Dendritic cell treated with granulocyte-macrophage colony-stimulating factor and Interleukin-4, amounts not matched to agents 40 ng/mL and 50 ng/mL, for 4 days (primary cell): Measurements from ENCODE around the gene TMEM163.
A peak's percentile ranks its signal among the peaks of the same experiment; 100 is the strongest.

Source experiments
- H3K27ac Mint-ChIP-seq: one replicate; pipeline ENCODE4 v1.8.0; 2022; ENCODE audit warnings: mild to moderate bottlenecking, mixed read lengths
- H3K27me3 Mint-ChIP-seq: one replicate; pipeline ENCODE4 v1.8.0; 2022; ENCODE audit warnings: mild to moderate bottlenecking, mixed read lengths
- H3K36me3 Mint-ChIP-seq: one replicate; pipeline ENCODE4 v1.8.0; 2022; ENCODE audit warnings: low read depth, mixed read lengths
- H3K4me1 Mint-ChIP-seq: one replicate; pipeline ENCODE4 v1.8.0; 2022; ENCODE audit warnings: low read depth, mixed read lengths
- H3K4me3 Mint-ChIP-seq: one replicate; pipeline ENCODE4 v1.8.0; 2022; ENCODE audit warnings: mild to moderate bottlenecking, moderate library complexity, mixed read lengths
- H3K9me3 Mint-ChIP-seq: one replicate; pipeline ENCODE4 v1.8.0; 2022; ENCODE audit warnings: mixed read lengths
- intact Hi-C: fragments of 100-400 bp; cut with micrococcal nuclease; formaldehyde crosslinking; loops from one replicate; pipeline ENCODE4 v1.15.0; 2022

TMEM163 gene

DNA sequence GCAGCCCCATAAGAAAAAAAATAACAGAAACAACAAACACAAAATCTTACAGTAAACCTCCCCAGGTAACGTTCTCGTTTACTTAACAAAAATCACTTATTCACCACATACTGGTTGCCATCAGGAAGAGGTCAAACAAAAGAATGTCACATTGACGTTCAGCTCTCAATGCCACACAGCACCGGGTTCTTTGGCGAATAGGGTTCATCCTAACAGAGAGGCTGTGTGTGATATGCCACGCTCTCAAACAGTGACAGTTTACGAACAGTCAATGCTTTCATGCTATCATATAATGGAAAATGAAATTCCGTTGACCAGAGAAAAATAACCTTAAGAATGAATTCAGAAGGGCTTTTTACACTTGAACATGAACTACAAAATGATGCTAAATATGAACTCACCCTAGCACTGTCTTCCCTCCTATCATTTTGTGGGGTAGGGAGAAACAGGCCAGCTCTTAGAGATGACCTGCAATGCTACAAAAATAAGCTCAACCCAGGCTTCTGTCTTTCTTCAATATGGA, 2.0 kb downstream of the TMEM163 start:
- Mint-ChIP-seq H3K9me3 (no peaks in the 10 kb centered on the region), H3K27me3 (peaks cover 83% of the 10 kb centered on the region), H3K4me3 (no peak overlapping the region), H3K4me1 (peaks cover 45% of the 10 kb centered on the region), H3K36me3 (no peaks in the 10 kb centered on the region), H3K27ac (no peak overlapping the region)
- intact Hi-C loops = loop anchor here (10.0 kb wide), 1 partner anchor 68 kb away; no protein-coding TSS in a partner anchor

DNA sequence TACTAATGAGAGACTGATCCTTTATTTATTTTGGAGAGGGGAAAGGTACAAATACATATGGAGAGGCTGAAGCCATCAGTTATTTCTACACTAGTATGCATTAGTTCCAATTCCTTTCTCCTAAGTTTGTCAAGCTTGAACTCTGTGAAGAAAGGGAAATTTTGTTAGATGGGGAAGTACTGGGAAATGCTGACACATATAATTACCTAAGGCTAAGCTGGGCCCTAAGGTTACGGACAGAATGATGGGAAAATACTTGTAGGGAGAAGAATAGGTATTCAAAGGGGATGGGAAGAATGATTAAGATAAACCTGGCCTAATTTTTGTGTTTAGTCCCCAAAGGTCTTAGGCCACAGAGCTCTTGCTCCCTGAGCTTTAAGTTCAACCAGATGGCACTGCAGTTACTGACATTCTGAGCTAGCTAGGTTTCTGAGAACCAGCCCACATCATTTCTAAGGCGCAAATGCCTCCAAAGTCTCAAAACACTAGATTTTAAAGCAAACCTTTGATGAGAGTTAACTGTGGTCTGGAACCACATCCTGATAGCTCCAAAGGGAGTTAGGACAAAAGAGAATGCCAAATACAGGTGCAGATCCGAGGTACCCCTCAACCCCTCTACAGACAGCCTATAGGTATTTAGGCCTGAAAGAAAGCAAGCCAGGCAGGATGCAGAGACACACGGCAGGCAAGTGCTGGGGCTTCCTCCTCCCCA, 2.7 kb downstream of the TMEM163 start:
- Mint-ChIP-seq H3K36me3 (no peaks in the 10 kb centered on the region), H3K4me3 (no peak overlapping the region), H3K27ac (no peak overlapping the region), H3K27me3 (peaks cover 79% of the 10 kb centered on the region), H3K4me1 (peaks cover 45% of the 10 kb centered on the region), H3K9me3 (no peaks in the 10 kb centered on the region)
- intact Hi-C loops = loop anchor here (10.0 kb wide), 1 partner anchor 69 kb away; no protein-coding TSS in a partner anchor

DNA sequence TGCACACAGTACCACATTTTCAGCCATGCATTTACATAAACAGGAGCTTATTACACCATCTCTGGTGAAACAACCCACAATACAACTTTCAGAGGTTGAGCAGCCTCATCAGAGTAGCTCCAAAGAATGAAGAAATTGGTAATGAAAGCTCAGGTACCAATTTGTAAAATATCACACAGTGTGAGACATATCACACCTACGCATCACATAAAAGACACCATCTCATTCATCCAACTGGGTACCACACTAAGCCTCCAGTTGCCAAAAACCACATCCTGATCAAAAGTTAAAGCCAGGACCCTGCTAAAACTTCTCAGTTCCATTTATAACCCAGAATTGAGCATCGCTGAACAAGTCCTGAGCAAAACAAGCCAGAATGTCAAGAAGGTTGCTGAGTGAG, 4.6 kb downstream of the TMEM163 start:
- Mint-ChIP-seq H3K4me3 (no peak overlapping the region), H3K4me1 (peaks cover 40% of the 10 kb centered on the region), H3K9me3 (no peaks in the 10 kb centered on the region), H3K36me3 (no peaks in the 10 kb centered on the region), H3K27ac (no peak overlapping the region), H3K27me3 (peaks cover 72% of the 10 kb centered on the region)
- intact Hi-C loops = loop anchor here (10.0 kb wide), 1 partner anchor 71 kb away; no protein-coding TSS in a partner anchor

DNA sequence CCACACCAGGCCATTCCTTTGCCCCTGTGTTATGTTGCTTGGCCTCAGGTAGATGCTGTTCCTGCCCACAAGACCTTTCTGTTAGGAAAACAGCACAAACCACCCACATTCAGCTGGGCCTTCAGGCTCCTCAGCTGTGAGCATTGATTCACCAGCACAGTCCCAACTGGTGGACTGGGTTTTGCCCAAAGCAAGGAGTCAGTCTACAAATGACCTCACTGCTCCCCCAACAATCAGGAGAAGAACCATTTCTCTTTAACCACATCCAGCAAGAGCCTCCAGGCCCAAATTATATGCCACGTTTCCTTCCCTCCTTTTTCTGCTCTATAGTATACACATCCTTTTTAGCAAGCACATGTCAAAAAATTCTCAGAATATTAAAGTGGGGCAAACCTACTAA, 5.2 kb downstream of the TMEM163 start:
- Mint-ChIP-seq H3K4me1 (peaks cover 40% of the 10 kb centered on the region), H3K4me3 (no peak overlapping the region), H3K36me3 (no peaks in the 10 kb centered on the region), H3K27ac (no peak overlapping the region), H3K27me3 (peaks cover 75% of the 10 kb centered on the region), H3K9me3 (no peaks in the 10 kb centered on the region)
- intact Hi-C loops = loop anchor here (10.0 kb wide), 1 partner anchor 71 kb away; no protein-coding TSS in a partner anchor

DNA sequence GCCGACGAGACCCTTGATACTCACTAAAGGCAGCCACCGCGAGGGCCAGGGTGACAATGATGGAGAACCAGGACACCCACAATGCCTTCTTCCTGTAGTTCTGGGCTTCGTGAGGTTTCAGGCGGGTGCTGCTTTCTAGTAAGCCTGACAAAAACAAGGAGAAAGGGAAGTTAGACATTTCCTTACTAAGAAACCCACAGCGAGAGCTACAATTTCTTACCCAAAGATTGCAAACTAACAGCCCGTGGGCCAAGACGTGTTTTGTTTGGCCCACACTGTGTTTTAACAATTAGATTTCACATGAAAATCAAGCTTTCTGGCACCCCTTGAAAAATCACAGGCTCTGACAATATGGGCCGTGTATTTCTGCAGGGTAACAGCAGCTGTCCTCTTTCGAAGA, 5.6 kb downstream of the TMEM163 start:
- Mint-ChIP-seq H3K36me3 (no peaks in the 10 kb centered on the region), H3K4me3 (no peak overlapping the region), H3K9me3 (no peaks in the 10 kb centered on the region), H3K27me3 (peaks cover 74% of the 10 kb centered on the region), H3K27ac (peak overlapping the region; percentile 45), H3K4me1 (peaks cover 37% of the 10 kb centered on the region)
- intact Hi-C loops = loop anchor here (10.0 kb wide), 1 partner anchor 72 kb away; no protein-coding TSS in a partner anchor

DNA sequence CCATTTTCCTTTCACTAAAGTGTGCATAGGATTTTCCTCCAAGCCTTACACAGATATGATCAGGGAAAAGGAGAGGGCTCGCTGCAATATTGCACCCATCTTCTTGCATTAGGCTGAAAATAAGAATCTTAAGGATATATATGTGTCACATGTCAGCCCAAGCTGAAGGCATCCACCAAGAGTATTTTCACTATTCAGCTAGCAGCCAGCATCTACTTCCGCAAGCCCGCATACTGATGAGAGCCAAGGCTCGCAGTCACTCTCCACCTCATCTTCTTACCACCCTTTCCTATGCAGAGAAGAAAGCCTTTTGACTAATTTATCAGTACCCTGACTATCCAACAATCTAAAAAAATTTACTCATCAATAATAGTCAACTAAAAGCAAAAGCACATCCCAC, 6.1 kb downstream of the TMEM163 start:
- Mint-ChIP-seq H3K36me3 (no peaks in the 10 kb centered on the region), H3K27ac (peak overlapping the region; percentile 45), H3K4me3 (no peak overlapping the region), H3K27me3 (peaks cover 72% of the 10 kb centered on the region), H3K9me3 (no peaks in the 10 kb centered on the region), H3K4me1 (peaks cover 33% of the 10 kb centered on the region)
- intact Hi-C loops = loop anchor here (10.0 kb wide), 1 partner anchor 72 kb away; no protein-coding TSS in a partner anchor

DNA sequence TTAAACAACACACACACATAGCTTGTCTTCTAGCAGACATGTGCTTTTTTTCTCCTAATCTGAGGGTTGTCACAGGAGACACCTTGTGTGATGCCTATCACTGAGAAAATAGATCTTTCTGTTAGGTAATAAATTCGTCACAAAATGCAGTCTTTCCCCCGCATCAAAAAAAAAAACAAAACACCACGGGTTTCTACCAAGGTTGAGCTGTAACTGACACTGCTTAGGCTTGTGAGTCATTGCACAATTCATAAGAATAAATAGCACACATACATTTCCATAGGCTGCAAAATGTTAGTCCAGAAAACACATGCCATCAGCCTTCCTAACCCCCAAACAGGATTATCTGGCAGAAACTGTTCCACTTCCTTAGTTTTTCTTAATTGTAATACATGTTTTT, 6.5 kb downstream of the TMEM163 start:
- Mint-ChIP-seq H3K9me3 (no peaks in the 10 kb centered on the region), H3K4me3 (no peak overlapping the region), H3K27me3 (peaks cover 71% of the 10 kb centered on the region), H3K36me3 (no peaks in the 10 kb centered on the region), H3K4me1 (peaks cover 28% of the 10 kb centered on the region), H3K27ac (no peak overlapping the region)
- intact Hi-C loops = loop anchor here (10.0 kb wide), 1 partner anchor 73 kb away; no protein-coding TSS in a partner anchor

DNA sequence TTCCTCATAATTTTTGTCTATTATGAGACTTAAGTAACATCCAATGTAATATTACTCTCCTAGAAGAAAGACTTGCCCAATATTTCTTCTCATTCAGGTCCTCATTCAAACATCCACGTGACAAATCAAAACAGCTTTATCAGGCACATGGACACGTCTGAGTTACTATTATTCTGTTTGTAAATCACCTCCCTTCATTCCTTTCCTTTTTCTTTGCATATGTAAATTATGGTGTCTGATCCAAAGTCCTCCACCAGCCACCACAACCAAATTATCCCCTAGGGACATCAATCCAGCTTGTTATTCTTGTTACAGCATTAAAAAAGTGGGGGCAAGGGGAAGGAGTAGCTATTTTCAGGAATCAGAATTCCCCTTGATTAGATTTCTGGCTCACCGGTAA, 7.1 kb downstream of the TMEM163 start:
- Mint-ChIP-seq H3K4me3 (no peak overlapping the region), H3K36me3 (no peaks in the 10 kb centered on the region), H3K27ac (no peak overlapping the region), H3K27me3 (peaks cover 71% of the 10 kb centered on the region), H3K4me1 (peaks cover 28% of the 10 kb centered on the region), H3K9me3 (no peaks in the 10 kb centered on the region)
- intact Hi-C loops = loop anchor here (10.0 kb wide), 1 partner anchor 73 kb away; no protein-coding TSS in a partner anchor

DNA sequence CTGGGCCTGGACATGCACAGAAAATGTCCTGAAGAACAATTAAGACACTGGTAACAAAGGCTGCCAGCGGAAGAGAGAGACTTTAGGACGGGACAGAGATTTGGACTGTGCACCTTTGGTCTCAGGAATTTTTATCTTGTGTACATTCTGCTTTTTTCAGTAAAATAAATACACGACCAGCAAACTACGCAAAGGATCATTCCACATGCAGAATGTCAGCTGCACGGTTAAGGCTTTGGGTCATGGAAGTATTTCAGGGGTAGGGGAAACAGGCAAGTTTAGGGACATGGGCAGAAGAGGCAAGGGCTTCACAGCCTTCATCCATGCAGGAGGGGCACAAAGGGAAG, 11.5 kb downstream of the TMEM163 start:
- Mint-ChIP-seq H3K27ac (no peak overlapping the region), H3K36me3 (no peaks in the 10 kb centered on the region), H3K9me3 (no peaks in the 10 kb centered on the region), H3K4me1 (peaks cover 24% of the 10 kb centered on the region), H3K27me3 (peaks cover 66% of the 10 kb centered on the region), H3K4me3 (no peak overlapping the region)
- intact Hi-C loops = no loop called here

DNA sequence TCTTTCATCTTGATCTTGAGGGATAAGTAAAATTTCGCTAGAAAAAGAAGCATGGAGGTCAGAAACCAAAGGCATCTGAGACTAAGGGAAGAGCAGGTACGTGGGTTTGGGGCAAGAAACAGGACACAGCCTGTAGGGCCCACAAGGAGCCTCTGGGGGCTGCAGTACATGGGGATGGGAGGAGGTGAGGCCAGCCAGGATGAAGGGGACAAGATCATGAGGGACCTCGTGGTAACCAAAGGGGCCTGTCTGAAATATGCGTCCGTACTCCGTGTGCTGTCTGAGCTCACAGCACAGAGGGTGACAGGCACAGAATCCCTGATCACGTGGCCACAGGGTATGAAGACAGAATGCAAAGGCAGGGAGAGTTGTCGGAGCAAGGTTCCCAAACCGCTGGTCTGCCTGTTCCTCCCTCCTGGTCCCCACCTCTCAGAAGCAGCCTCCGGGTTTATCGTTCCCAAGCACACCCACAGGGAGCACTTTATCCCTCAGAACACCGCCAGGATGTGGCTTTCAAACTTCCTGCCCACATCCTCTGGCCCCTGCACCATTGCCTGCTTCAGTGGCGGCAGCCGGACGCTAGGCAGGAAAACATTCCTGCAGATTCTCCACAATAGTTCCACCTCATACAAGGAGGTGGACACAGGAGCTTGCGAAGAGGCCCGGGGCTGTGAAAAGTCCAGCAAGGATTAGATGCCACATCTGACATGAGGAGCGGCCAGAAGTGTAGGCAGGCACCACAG, 12.0 kb downstream of the TMEM163 start:
- intact Hi-C loops = no loop called here
- Mint-ChIP-seq H3K4me3 (no peak overlapping the region), H3K4me1 (peaks cover 21% of the 10 kb centered on the region), H3K9me3 (no peaks in the 10 kb centered on the region), H3K27ac (no peak overlapping the region), H3K36me3 (no peaks in the 10 kb centered on the region), H3K27me3 (peaks cover 62% of the 10 kb centered on the region)

DNA sequence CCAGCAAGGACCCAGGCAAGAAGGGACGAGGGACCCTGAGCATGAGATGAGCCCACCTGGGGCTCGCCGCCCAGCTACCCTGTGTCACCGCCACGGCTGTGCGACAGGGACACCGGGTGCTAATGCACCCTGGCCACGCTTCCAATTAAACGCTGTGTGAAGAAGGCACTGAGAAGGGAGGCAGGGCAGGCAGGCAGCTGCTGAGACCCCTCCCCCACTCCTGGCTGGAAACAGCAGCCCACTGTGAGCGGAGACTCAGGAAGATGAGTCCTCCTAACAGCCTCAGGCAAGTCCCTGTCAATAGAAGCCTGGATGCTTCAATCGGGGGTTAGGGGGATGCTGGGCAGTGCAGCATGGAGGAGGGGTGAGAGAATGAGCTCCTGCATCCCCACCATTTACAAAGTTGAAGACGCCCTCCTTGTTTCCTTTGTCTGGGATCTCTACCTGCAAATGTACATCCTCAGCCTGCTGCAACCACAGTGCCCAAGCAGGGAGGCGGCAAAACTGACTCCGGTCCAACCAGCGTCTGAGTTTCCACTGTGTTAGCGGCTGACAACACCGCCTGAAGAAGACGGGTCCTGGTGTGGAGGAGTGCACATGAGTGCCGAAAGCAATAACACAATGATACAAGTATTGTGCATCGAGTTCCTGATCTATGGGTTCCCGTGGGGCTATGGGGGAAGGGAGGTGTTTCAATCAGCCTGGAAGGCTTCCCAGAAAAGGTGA, 12.8 kb downstream of the TMEM163 start:
- Mint-ChIP-seq H3K36me3 (no peaks in the 10 kb centered on the region), H3K27me3 (peaks cover 59% of the 10 kb centered on the region), H3K4me3 (no peak overlapping the region), H3K27ac (no peak overlapping the region), H3K9me3 (no peaks in the 10 kb centered on the region), H3K4me1 (peaks cover 21% of the 10 kb centered on the region)
- intact Hi-C loops = no loop called here

DNA sequence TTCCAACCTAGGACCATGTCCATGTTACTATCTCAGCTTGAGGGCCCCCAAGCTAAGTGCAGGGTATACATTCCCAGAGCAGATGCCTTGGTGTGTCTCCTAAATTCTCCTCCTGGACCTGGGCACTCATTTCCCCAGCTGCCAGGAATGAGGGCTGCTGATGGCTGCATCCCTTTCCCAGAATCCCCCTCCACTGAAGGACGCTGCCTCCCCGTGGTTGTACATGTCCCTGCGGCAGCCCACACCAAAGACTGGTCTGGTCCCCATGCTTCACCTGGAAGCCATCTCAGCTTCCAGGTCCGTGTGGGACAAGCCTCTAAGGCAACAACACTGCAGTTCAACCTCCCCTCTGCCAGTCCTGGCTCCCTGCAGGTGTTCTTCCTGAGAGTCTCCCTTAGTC, 14.6 kb downstream of the TMEM163 start:
- intact Hi-C loops = no loop called here

DNA sequence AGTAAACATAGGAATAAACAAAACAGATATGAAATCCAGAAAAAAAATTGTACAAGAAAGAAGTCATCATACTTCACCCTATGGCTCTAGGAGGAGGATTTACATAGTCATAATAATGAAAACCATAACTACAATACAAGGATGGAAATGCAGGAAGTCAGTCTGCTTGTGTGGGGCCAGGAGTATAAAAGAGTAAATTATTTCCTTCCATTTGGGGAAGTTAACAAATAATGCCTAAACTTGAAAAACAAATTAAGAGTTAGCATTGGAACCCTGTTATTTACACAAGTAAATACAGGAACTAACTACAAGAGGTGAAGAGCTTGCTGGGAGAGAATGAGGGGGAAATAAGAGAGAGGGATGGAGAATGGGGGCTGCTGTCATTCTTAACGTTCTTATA, 15.4 kb downstream of the TMEM163 start:
- no peak overlapping the region for H3K27ac Mint-ChIP-seq
- H3K27me3 Mint-ChIP-seq = peaks cover 41% of the 10 kb centered on the region
- no peaks in the 10 kb centered on the region for H3K9me3 Mint-ChIP-seq
- intact Hi-C loops = no loop called here
- no peak overlapping the region for H3K4me3 Mint-ChIP-seq
- H3K36me3 Mint-ChIP-seq = no peaks in the 10 kb centered on the region
- peaks cover 21% of the 10 kb centered on the region for H3K4me1 Mint-ChIP-seq

More for the DNA sequence above, 14.6 kb downstream of the TMEM163 start:
- no peaks in the 10 kb centered on the region for H3K36me3 Mint-ChIP-seq
- peaks cover 47% of the 10 kb centered on the region for H3K27me3 Mint-ChIP-seq
- H3K9me3 Mint-ChIP-seq = no peaks in the 10 kb centered on the region
- H3K4me1 Mint-ChIP-seq = peaks cover 21% of the 10 kb centered on the region
- no peak overlapping the region for H3K4me3 Mint-ChIP-seq
- no peak overlapping the region for H3K27ac Mint-ChIP-seq

DNA sequence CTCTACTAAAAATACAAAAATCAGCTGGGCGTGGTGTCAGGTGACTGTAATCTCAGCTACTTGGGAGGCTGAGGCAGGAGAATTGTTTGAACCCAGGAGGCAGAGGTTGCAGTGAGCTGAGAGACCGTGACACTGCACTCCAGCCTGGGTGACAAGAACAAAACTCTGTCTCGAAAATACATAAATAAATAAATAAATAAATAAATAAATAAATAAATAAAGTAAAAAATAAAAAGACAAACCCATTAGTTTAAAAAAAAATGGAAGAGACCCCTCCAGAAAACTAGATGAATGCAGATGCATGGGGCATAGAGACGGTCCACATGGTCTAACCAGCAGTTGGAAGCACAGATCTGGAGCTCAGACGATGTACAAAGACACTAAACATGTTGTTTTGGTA, 18.1 kb downstream of the TMEM163 start:
- peaks cover 21% of the 10 kb centered on the region for H3K27me3 Mint-ChIP-seq
- peaks cover 10% of the 10 kb centered on the region for H3K4me1 Mint-ChIP-seq

More for the DNA sequence above, 18.1 kb downstream of the TMEM163 start:
- Mint-ChIP-seq H3K36me3 (no peaks in the 10 kb centered on the region), H3K9me3 (no peaks in the 10 kb centered on the region), H3K4me3 (no peak overlapping the region), H3K27ac (no peak overlapping the region)
- intact Hi-C loops = no loop called here
